Thymus (tissue), 11 donors: ENCODE results near the gene ZFP36L1. TPM values are rescaled to one million over a fixed set of nuclear protein-coding genes. Genes with fewer than 3 reads are reported as not detected.

Experiments used
- DNase-seq, 9 donors: peaks; one replicate each; pipeline ENCODE4 v3.0.0-alpha.2; 2013; ENCODE audit warnings: low spot score in 9 of 9, low read depth in 6 of 9, missing footprints in 1 of 9
- H3K27ac ChIP-seq, 2 donors: one replicate each; pipeline ENCODE4 v1.5.1; 2013; ENCODE audit warnings: control low read depth in 1 of 2, low read depth in 1 of 2, low read length in 1 of 2, mild to moderate bottlenecking in 1 of 2, moderate library complexity in 1 of 2
- H3K27me3 ChIP-seq, 2 donors: one replicate each; pipeline ENCODE4 v1.5.1; 2013; ENCODE audit warnings: low read length in 1 of 2; ENCODE audit not compliant: control insufficient read depth in 2 of 2, insufficient read depth in 1 of 2
- H3K36me3 ChIP-seq, 2 donors: one replicate each; pipeline ENCODE4 v1.5.1; 2013; ENCODE audit warnings: low read length in 1 of 2, mild to moderate bottlenecking in 1 of 2, moderate library complexity in 1 of 2; ENCODE audit not compliant: control insufficient read depth in 2 of 2, insufficient read depth in 2 of 2
- H3K4me1 ChIP-seq, 2 donors: one replicate each; pipeline ENCODE4 v1.5.1; 2013; ENCODE audit warnings: low read length in 2 of 2; ENCODE audit not compliant: control insufficient read depth in 2 of 2, insufficient read depth in 2 of 2
- H3K4me3 ChIP-seq, 2 donors: one replicate each; pipeline ENCODE4 v1.5.1; 2013; ENCODE audit warnings: low read length in 2 of 2, control low read depth in 1 of 2, mild to moderate bottlenecking in 1 of 2
- H3K9me3 ChIP-seq, 2 donors: one replicate each; pipeline ENCODE4 v1.5.1; 2013; ENCODE audit warnings: low read length in 1 of 2, mild to moderate bottlenecking in 1 of 2; ENCODE audit not compliant: control insufficient read depth in 2 of 2, insufficient read depth in 1 of 2
- WGBS: extraction: QIAGEN DNeasy Blood & Tissue Kit; methylation state at CpG from one replicate; pipeline ENCODE4 v1.1.7; 2013; 5-methylcytosine and 5-hydroxymethylcytosine counted together
- polyA plus RNA-seq: library from polyadenylated mRNA; stranded (reverse); fragments of 200-250 nt; gene quantifications from one replicate; pipeline ENCODE4 v1.2.3, GENCODE V29; 2013
- total RNA-seq: library from RNA; stranded (reverse); fragments of 120-200 nt; gene quantifications from one replicate; pipeline ENCODE4 v1.2.4, GENCODE V29; 2013
- donor health status: healthy.

ZFP36L1 gene
- total and polyA plus RNA-seq, 2 donors: 30.0 to 109 TPM

DNA sequence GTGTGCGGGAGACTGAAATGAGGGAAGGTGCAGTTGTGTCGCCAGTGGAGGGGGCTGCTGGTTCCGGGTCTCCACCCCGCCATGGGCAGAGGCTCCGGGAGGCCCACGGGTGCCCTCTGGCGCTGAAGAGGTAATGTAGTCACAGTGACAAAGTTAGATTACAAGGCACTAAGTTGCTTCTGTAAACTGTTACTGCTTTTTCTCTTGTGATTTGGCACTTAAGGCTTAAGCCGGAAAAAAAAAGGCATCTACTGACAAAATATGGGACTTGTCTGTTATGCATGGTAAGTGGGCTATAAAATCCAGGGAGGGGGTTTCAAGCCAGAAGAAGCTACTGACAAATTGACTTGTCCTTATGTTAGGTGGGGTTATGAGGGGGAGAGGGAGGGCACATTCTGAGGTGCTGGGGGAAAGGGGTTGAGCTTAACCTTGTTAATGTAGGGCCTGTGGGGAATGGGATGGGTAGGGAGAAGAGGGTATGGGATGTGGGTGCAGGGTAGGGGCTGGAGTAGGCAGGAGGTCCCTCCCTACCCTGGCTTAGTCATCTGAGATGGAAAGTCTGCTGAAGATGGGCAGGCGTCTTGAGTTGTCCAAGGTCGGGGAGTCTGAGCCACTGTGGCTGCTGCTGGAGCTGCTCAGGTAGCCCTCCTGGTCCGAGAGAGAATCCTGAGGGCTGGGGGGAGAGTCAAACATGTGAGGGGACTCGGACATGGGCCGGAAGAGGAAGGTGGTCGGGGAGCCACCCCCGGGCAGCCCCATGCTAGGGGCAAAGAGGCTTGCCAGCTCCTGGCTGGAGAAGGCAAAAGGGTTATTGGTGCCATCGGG is 3.7 kb downstream of the ZFP36L1 start:
- Histone ChIP-seq H3K27me3 (no peaks in the 10 kb centered on the region), H3K36me3 (peaks cover 28 to 50% of the 10 kb centered on the region in 2 donors), H3K9me3 (no peaks in the 10 kb centered on the region), H3K27ac (peak overlapping the region; percentile 96 to 100), H3K4me3 (peak overlapping the region; percentile 69 to 95), H3K4me1 (peaks cover 9 to 60% of the 10 kb centered on the region in 2 donors)
- peak in 4 of 9 donors; percentile 74 to 91 (median 82) for DNase-seq
- 45% methylated on average over 16 of the region's 16 CpGs for WGBS

DNA sequence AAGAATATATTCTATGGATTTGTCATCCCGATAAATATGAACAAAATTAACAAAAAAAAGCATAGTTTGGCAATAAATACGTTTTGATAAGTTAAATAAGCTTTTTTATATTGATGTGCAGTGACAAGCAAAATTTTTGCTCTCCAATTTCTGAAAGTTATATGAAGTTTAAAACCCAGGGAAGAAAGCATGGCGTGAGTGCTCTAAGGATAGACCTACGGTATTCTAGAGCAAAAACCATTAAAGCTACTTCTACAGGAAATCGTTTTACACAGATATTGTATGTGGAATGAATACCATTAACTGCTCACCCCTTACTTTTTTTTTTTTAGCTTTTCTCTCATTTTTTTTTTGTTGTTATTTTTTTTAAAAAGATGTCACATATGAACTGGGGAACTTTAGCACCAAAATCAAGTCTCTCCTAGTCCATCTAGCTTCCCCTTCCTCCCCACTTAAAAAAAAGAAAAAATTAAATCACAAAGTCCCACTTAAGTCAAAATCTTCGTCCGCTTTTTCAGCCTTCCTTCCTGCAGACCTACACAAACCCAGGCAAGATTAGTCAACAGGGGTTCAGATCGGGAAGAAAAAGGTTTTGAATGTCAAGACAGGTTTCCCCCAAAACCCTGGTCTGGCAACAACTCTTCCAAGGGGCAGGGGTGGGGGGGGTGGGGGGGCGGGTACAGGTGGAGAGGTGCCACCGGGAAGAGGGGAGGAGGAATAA is 4.4 kb downstream of the ZFP36L1 start:
- Histone ChIP-seq H3K4me3 (peak overlapping the region; percentile 11 to 95), H3K36me3 (peaks cover 28 to 50% of the 10 kb centered on the region in 2 donors), H3K4me1 (peaks cover 9 to 59% of the 10 kb centered on the region in 2 donors), H3K27ac (peak overlapping the region; percentile 39 to 57), H3K9me3 (no peaks in the 10 kb centered on the region), H3K27me3 (no peaks in the 10 kb centered on the region)
- DNase-seq: no peak
- WGBS: 54% methylated on average over 10 of the region's 10 CpGs

DNA sequence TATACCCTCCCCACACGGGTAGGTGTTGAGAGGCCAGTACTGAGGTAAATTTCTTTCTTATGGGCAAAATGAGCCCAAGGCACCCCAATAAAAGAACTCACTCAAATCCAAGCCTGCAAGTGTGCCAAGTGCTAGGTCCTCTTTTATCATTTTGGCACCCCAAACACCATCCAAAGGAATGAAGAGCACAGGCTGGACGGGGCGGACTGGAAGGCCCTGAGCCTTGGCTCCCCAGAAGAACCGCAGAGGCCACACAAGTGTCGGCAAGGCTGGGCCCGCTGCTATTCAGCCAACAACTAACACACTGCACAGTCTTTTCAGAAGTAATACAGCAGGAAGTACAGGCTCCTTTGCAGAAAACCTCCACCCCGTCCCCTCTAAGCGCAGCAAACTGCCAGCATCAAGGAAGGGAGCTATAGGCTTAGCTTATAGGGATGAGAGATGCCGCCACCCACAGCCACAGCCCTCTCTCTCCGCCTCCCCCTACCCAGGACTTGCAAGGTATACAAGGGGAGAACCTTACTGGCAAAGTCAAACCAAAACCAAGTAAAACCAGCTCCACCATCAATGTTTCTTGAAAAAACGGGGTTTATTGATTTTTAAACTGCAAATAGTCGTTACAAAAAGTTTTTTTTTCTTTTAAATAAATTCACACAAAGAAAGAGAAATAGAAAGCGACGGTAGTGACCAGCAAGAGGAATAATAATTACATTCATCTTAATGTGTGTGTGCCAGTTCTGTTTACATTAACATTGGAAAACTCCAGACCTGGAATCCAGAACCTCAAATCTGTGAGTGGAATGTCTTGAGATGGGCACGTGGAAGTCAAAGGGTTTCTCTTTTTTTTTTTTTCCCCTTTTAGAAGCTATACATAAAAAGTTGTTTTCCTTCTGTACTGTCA is 5.5 kb downstream of the ZFP36L1 start:
- H3K27me3 ChIP-seq: no peaks in the 10 kb centered on the region
- DNase-seq: peak in 2 of 9 donors; percentile 49 to 68
- H3K4me3 ChIP-seq: no peak overlapping the region
- H3K27ac ChIP-seq: peak overlapping the region; percentile 75 to 83
- 74% methylated on average over 15 of the region's 15 CpGs for WGBS
- peaks cover 12 to 65% of the 10 kb centered on the region in 2 donors for H3K4me1 ChIP-seq
- H3K36me3 ChIP-seq: peaks cover 28 to 50% of the 10 kb centered on the region in 2 donors
- H3K9me3 ChIP-seq: no peaks in the 10 kb centered on the region

DNA sequence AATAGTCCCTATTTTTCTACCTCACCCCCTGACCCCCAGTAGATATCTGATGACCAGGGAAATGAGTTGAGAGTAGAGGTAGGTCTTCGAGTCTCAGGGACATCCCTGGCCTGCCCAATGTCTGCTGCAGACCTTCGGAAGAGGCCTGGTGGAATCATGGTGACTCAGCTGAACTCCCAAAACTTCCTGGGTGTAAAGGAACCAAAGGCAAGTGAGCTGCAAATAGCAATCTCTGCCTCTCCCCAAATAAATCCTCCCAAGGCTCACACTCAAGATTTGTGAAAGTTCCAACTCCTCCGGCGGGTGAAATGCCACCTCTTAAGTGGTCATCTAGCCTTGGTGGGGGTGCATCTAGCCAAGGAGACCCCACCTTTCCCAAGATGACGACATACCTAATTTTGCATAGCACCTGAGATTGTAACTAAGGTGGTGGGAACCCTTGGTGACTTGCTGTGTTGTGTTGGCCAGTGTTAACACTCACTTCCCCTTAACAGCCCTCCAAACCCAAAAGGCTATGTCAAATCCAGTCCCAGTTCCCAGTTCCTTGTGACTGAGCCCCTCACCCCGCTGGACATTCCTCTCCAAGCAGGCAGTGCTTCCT is 6.3 kb downstream of the ZFP36L1 start:
- peak overlapping the region; percentile 75 to 83 for H3K27ac ChIP-seq
- no peak for DNase-seq
- no peaks in the 10 kb centered on the region for H3K9me3 ChIP-seq
- 78% methylated on average over 6 of the region's 6 CpGs for WGBS
- H3K4me1 ChIP-seq: peaks cover 18 to 73% of the 10 kb centered on the region in 2 donors
- no peak overlapping the region for H3K4me3 ChIP-seq
- no peaks in the 10 kb centered on the region for H3K27me3 ChIP-seq
- peaks cover 28 to 49% of the 10 kb centered on the region in 2 donors for H3K36me3 ChIP-seq

- H3K36me3 ChIP-seq: peaks cover 27 to 41% of the 10 kb centered on the region in 2 donors
- H3K27ac ChIP-seq: peak overlapping the region; percentile 75 to 78
- peaks cover 23 to 74% of the 10 kb centered on the region in 2 donors for H3K4me1 ChIP-seq
- H3K9me3 ChIP-seq: no peaks in the 10 kb centered on the region
- H3K4me3 ChIP-seq: no peak overlapping the region
- 81% methylated on average over 5 of the region's 5 CpGs for WGBS
- no peaks in the 10 kb centered on the region for H3K27me3 ChIP-seq
- no peak for DNase-seq
Measured at GRCh38 chr14:68785534-68786490, 7.1 kb downstream of the ZFP36L1 start.

DNA sequence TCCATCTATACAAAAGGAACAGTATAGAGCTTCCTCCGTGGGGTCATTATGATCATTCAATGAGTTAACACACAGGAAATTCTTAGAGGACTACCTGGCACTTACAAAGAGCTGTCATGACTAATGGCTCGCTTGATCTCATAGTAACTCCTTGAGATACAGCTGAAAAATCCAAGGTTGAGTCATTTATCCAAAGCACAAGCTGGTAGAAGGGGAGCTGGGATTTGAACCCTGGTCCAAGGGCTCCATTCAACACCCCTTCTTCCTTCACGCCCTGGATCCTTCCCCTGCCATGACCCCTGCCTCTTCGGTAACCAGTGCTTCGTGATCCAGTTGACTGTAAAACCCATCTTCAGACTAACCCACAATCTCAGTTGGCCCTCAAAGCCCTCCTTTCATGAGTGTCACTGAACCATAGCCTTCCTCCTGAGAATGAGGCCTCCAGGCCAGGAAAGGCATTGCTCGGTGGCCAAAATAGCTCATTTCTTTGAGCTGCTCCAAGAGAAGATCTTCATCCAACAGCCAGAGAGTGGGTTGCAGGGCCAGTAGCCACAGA is 7.8 kb downstream of the ZFP36L1 start:
- H3K27ac ChIP-seq: peak overlapping the region in 1 of 2 donors; percentile 19
- peaks cover 20 to 33% of the 10 kb centered on the region in 2 donors for H3K36me3 ChIP-seq
- WGBS: 93% methylated on average over 6 of the region's 6 CpGs
- H3K9me3 ChIP-seq: no peaks in the 10 kb centered on the region
- no peak overlapping the region for H3K4me3 ChIP-seq
- no peak for DNase-seq
- no peaks in the 10 kb centered on the region for H3K27me3 ChIP-seq
- peaks cover 31 to 74% of the 10 kb centered on the region in 2 donors for H3K4me1 ChIP-seq

DNA sequence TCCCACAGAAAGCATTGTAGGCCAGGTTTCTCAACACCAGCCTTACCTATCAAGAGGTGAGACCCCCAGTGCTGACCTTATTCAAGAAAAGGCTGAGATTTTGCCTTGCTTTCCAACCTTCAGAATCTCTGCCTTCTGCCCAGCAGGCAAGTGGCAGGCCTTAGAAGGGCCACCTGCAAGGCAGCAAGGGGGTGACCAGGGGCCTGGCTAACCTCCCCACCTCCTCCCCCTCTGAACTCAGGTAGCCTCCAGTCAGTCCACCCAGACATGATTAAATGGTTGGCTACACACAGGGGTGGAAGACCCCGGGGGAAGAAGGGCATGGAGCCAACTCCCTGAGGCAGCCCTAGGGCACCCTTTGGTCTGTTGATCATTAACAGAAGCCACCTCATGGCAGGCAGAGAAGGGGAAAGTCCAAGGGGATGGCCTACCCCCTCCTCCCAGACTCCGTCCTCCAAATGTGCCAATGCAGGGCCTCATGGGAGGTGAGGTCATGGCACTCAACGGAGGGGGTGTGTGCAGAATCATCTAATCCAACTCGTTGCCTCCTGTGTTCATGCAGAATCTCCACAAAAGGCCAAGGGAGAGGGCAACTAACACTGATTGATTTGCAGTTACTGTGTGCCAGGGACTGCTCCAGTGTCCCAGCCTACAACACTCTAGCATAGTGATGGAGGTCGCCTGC is 8.5 kb downstream of the ZFP36L1 start:
- no peaks in the 10 kb centered on the region for H3K27me3 ChIP-seq
- no peaks in the 10 kb centered on the region for H3K9me3 ChIP-seq
- peak overlapping the region in 1 of 2 donors; percentile 36 for H3K27ac ChIP-seq
- peaks cover 13 to 26% of the 10 kb centered on the region in 2 donors for H3K36me3 ChIP-seq
- H3K4me1 ChIP-seq: peaks cover 38 to 76% of the 10 kb centered on the region in 2 donors
- no peak overlapping the region for H3K4me3 ChIP-seq
- WGBS: 96% methylated on average over 5 of the region's 5 CpGs
- DNase-seq: no peak
